IPS DF 19.7 (cell line): ENCODE measurements around the gene GRHL1.

Source experiments
- DNase-seq: peaks from one replicate; pipeline ENCODE4 v3.0.0-alpha.2; 2013; ENCODE audit warnings: low read depth, low spot score

Gene GRHL1

GRCh38 chr2:10041711-10042110 lies 90.2 kb downstream of the GRHL1 start:
- no peak for DNase-seq

GRCh38 chr2:10042301-10043161 lies 91.0 kb downstream of the GRHL1 start:
- DNase-seq: no peak

GRCh38 chr2:10043256-10043905 lies 91.9 kb downstream of the GRHL1 start, which contains the start of gene KLF11:
KLF11 (plus strand) TSS chr2:10043550; CDS start chr2:10043717, 167 bp downstream.
- DNase-seq: no peak

GRCh38 chr2:10043906-10044601 lies 92.6 kb downstream of the GRHL1 start:
- DNase-seq: no peak

- no peak for DNase-seq
Measured at GRCh38 chr2:10045561-10046355, 94.3 kb downstream of the GRHL1 start.

- no peak for DNase-seq
Measured at GRCh38 chr2:10046931-10047330, 95.4 kb downstream of the GRHL1 start.

- no peak for DNase-seq
Measured at GRCh38 chr2:10047616-10048500, 96.4 kb downstream of the GRHL1 start.

- no peak for DNase-seq
Measured at GRCh38 chr2:10048501-10049171, 97.1 kb downstream of the GRHL1 start.
